Nucleus accumbens (tissue), 56 donors: ENCODE data around the gene HAPLN3.

Source experiments
- DNase-seq, 56 donors: peaks; one replicate each; lab custom pipeline; 2025; lab: John Stamatoyannopoulos, UW

Gene HAPLN3

GRCh38 chr15:88897456-88898194 is 2.3 kb upstream of the HAPLN3 start:
- DNase-seq: peak in 49 of 56 donors; percentile 12 to 90 (median 50)

- DNase-seq: no peak
Measured at GRCh38 chr15:88897142-88897455, 1.8 kb upstream of the HAPLN3 start.

- DNase-seq: no peak
Measured at GRCh38 chr15:88896333-88897033, 1.1 kb upstream of the HAPLN3 start.

GRCh38 chr15:88894348-88894818 is 961 bp downstream of the HAPLN3 start:
- peak in 11 of 56 donors; percentile 4 to 45 (median 14) for DNase-seq

- DNase-seq: no peak
Measured at GRCh38 chr15:88891540-88892254, 3.6 kb downstream of the HAPLN3 start.

- DNase-seq: peak in 1 of 56 donors; percentile 11
Measured at GRCh38 chr15:88890495-88890894, 4.8 kb downstream of the HAPLN3 start.

GRCh38 chr15:88888719-88889118 is 6.6 kb downstream of the HAPLN3 start:
- DNase-seq: no peak

- DNase-seq: peak in 2 of 56 donors; percentile 14 to 16
Measured at GRCh38 chr15:88887068-88887580, 8.2 kb downstream of the HAPLN3 start.

- no peak for DNase-seq
Measured at GRCh38 chr15:88882785-88883184, 12.6 kb downstream of the HAPLN3 start.

- no peak for DNase-seq
Measured at GRCh38 chr15:88881775-88882174, 13.6 kb downstream of the HAPLN3 start.

GRCh38 chr15:88880944-88881740 is 14.2 kb downstream of the HAPLN3 start:
- DNase-seq: no peak

GRCh38 chr15:88878720-88879184 is 16.6 kb downstream of the HAPLN3 start:
- DNase-seq: peak in 4 of 56 donors; percentile 2 to 23 (median 14)

GRCh38 chr15:88877906-88878305 is 17.4 kb downstream of the HAPLN3 start:
- DNase-seq: no peak

GRCh38 chr15:88877415-88877814 is 17.9 kb downstream of the HAPLN3 start:
- no peak for DNase-seq

- DNase-seq: no peak
Measured at GRCh38 chr15:88876573-88876972, 18.8 kb downstream of the HAPLN3 start.

- no peak for DNase-seq
Measured at GRCh38 chr15:88874684-88875083, 20.7 kb downstream of the HAPLN3 start.

- no peak for DNase-seq
Measured at GRCh38 chr15:88874275-88874674, 21.1 kb downstream of the HAPLN3 start.

- no peak for DNase-seq
Measured at GRCh38 chr15:88873786-88874185, 21.6 kb downstream of the HAPLN3 start.

- DNase-seq: no peak
Measured at GRCh38 chr15:88872706-88873105, 22.6 kb downstream of the HAPLN3 start.

- DNase-seq: no peak
Measured at GRCh38 chr15:88872106-88872505, 23.2 kb downstream of the HAPLN3 start.
